Sigmoid colon (tissue), 4 donors: Measurements from ENCODE around the gene GLDC.

Experiments used
- EP300 ChIP-seq, 4 donors: sonication (generic); formaldehyde crosslinking; IDR thresholded peaks; one replicate each; pipeline ENCODE4 v1.6.1; 2017; ENCODE audit warnings: antibody characterized with exemption in 4 of 4
- POLR2A ChIP-seq, 2 donors: fragments of 450-650 bp; IDR thresholded peaks; one replicate each; pipeline ENCODE4 v1.6.1; 2016; ENCODE audit warnings: antibody characterized with exemption in 2 of 2, mild to moderate bottlenecking in 2 of 2, moderate library complexity in 2 of 2
- POLR2AphosphoS5 ChIP-seq, 4 donors: sonication (generic); formaldehyde crosslinking; IDR thresholded peaks; one replicate each; pipeline ENCODE4 v1.6.1; 2017; ENCODE audit warnings: antibody characterized with exemption in 4 of 4
- TF ChIP-seq, protein P1 (sequence below), 4 experiments: fragments of 450-650 bp in 3 of 4; fragments of 200-600 bp in 1 of 4; IDR thresholded peaks; one replicate each; pipeline ENCODE4 v1.5.1; 2016 to 2019; ENCODE audit warnings: antibody characterized with exemption in 4 of 4, mild to moderate bottlenecking in 3 of 4, moderate library complexity in 2 of 4

GRCh38 chr9:6628704-6629103 lies 16.8 kb downstream of the GLDC start:
- TF ChIP-seq POLR2A (IDR thresholded peaks at IDR 0.05) (no peak), POLR2AphosphoS5 (IDR thresholded peaks at IDR 0.05) (no peak), EP300 (IDR thresholded peaks at IDR 0.05) (no peak)
- TF ChIP-seq, protein P1, sequence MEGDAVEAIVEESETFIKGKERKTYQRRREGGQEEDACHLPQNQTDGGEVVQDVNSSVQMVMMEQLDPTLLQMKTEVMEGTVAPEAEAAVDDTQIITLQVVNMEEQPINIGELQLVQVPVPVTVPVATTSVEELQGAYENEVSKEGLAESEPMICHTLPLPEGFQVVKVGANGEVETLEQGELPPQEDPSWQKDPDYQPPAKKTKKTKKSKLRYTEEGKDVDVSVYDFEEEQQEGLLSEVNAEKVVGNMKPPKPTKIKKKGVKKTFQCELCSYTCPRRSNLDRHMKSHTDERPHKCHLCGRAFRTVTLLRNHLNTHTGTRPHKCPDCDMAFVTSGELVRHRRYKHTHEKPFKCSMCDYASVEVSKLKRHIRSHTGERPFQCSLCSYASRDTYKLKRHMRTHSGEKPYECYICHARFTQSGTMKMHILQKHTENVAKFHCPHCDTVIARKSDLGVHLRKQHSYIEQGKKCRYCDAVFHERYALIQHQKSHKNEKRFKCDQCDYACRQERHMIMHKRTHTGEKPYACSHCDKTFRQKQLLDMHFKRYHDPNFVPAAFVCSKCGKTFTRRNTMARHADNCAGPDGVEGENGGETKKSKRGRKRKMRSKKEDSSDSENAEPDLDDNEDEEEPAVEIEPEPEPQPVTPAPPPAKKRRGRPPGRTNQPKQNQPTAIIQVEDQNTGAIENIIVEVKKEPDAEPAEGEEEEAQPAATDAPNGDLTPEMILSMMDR (IDR thresholded peaks at IDR 0.05) = no peak
